ENCODE data around the gene LETM1.

The LETM1 gene

DNA sequence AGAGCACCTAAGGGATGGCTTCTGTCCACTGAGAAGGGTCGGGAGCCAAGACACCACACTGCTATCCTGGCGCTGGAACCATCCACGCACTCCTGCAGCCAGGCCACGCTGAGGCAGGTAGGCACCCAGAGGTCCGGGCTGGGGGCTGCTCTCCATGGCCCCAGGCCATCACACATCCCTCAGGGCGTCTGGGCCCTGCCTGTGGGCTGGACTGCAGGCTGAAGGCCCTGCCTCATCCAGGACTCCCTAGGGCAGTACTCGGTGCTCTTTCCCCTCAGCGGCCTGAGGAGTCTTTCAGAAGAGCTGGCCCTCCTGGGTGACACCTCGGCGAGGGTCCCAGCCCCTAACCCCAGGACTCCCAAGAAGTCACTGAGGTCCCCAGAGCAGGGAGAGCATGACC, 45.2 kb downstream of the LETM1 start:
- TF ChIP-seq, protein P1, sequence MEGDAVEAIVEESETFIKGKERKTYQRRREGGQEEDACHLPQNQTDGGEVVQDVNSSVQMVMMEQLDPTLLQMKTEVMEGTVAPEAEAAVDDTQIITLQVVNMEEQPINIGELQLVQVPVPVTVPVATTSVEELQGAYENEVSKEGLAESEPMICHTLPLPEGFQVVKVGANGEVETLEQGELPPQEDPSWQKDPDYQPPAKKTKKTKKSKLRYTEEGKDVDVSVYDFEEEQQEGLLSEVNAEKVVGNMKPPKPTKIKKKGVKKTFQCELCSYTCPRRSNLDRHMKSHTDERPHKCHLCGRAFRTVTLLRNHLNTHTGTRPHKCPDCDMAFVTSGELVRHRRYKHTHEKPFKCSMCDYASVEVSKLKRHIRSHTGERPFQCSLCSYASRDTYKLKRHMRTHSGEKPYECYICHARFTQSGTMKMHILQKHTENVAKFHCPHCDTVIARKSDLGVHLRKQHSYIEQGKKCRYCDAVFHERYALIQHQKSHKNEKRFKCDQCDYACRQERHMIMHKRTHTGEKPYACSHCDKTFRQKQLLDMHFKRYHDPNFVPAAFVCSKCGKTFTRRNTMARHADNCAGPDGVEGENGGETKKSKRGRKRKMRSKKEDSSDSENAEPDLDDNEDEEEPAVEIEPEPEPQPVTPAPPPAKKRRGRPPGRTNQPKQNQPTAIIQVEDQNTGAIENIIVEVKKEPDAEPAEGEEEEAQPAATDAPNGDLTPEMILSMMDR (IDR thresholded peaks at IDR 0.05), result no peak

DNA sequence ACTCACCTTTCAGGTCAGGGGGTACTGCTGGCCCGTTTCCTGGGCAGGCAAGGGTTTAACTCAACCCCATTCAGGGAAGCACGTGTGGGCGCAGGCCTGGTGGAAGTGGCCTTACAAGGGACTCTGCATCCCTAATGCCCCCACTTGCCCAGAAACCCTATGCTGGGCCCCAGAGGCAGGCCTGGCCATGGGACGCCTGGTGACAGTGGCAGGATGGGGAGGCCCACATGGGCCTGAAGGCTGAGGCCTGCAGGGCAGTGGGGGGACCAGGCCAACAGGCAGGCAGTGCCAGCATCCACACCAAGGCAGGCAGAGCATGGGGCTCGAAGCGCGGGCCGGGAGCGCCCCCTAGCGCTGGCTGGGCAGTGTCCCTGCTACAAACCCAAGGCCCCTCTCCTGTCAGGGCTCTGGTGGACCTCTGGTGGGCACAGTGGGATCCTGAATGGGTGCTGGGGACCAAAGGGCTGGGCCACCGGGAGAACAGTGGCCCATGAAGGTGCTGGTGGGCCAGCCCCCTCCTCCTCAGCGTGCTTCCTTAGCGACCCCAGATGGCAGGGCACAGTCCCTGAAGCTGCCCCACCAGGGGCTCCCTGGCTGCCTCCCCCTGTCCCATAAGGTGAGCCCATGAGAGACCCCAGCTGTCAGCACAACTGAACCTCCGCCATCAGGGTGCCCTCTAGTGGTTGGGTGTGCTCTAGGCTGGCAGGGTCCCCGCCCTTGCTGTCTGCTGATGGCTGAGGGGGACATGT, 46.0 kb downstream of the LETM1 start:
- TF ChIP-seq, protein P1 (IDR thresholded peaks at IDR 0.05), result peak; percentile 98

DNA sequence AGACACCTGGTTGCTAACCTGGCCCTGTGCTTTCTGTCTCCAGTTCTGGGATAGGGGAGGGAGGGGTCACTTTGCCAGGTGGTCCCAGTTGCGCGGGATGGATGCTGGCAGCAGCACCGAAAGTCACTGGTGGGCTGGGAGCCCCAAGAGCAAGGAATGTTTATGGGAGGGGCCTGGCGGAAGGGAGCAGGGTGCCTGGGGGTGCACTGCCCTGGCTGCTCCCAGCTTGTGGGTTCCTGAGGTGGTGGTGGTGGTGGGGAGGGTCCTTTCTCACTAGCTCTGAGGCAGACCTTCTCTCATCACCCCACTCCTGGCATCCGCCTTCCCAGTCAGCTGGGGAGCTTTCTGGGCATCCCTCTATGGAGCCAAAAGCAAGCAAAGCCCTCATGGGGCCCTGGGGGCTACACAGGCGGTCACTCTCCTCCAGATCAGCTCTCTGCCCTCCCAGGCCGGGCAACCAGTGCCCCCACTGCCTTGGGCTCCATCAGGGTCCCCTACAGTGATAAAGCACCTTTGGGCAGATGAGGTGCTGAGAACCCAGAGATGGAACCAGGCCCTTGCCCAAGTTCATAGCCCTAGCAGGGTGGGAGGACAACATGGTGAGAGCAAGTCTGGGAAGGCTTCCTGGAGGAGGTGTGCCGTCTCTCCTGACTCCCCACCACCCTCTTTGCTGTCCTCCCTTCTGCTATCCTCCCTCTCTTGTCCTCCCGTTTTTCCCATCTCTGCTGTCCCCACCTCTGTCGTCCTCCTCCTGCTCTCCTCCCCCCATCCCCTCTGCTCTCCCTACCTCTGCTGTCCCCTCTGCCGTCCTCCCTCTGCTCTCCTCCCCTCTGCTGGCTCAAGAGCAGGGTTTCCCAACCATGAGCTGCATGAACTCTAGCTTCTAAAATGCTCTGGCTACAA, 46.9 kb downstream of the LETM1 start:
- TF ChIP-seq, protein P1 (IDR thresholded peaks at IDR 0.05), result no peak

DNA sequence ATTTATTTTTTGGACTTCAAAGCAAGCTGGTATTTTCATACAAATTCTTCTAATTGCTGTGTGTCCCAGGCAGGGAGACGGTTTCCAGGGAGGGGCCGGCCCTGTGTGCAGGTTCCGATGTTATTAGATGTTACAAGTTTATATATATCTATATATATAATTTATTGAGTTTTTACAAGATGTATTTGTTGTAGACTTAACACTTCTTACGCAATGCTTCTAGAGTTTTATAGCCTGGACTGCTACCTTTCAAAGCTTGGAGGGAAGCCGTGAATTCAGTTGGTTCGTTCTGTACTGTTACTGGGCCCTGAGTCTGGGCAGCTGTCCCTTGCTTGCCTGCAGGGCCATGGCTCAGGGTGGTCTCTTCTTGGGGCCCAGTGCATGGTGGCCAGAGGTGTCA, 47.6 kb downstream of the LETM1 start:
- TF ChIP-seq, protein P1 (IDR thresholded peaks at IDR 0.05), result no peak

DNA sequence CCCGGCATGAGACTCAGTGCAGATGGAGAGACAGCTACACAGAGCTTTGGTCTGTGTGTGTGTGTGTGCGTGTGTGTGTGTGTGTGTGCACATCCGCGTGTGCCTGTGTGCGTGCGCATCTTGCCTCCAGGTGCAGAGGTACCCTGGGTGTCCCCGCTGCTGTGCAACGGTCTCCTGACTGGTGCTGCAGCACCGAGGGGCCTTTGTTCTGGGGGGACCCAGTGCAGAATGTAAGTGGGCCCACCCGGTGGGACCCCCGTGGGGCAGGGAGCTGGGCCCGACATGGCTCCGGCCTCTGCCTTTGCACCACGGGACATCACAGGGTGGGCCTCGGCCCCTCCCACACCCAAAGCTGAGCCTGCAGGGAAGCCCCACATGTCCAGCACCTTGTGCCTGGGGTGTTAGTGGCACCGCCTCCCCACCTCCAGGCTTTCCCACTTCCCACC, 48.6 kb downstream of the LETM1 start:
- TF ChIP-seq, protein P1 (IDR thresholded peaks at IDR 0.05), result no peak

DNA sequence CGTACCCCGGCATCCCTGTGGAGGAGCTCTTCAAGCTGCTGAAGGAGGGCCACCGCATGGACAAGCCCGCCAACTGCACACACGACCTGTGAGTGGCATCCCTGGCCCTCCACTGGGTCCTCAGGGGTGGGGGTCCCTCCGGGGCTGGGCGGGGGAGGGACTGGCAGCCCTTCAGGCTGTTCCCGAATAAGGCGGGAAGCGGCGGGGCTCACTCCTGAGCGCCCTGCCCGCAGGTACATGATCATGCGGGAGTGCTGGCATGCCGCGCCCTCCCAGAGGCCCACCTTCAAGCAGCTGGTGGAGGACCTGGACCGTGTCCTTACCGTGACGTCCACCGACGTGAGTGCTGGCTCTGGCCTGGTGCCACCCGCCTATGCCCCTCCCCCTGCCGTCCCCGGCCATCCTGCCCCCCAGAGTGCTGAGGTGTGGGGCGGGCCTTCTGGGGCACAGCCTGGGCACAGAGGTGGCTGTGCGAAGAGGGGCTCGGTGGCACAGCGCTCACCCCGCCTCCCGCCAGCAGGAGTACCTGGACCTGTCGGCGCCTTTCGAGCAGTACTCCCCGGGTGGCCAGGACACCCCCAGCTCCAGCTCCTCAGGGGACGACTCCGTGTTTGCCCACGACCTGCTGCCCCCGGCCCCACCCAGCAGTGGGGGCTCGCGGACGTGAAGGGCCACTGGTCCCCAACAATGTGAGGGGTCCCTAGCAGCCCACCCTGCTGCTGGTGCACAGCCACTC, 49.2 kb downstream of the LETM1 start:
- TF ChIP-seq, protein P1 (IDR thresholded peaks at IDR 0.05), result no peak

DNA sequence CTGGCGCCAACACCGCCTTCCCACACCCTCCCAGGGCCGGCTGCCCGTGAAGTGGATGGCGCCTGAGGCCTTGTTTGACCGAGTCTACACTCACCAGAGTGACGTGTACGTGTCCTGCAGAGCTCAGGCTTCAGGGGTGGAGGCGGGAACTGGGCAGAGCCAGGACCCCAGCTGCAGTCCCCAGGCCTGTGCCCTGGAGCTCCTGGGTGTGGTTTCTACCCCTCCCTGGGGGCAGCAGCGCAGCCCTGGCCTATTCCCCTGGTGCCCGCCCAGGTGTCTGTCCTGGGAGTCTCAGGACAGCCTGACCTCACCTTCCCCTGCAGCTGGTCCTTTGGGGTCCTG, 49.8 kb downstream of the LETM1 start:
- TF ChIP-seq, protein P1 (IDR thresholded peaks at IDR 0.05), result no peak
